HG03060 (cell line): ENCODE data around the gene COL1A2.

Experiments
- ATAC-seq: cut with Tn5 transposase; IDR thresholded peaks from one replicate; pipeline ENCODE4 v1.9.1; 2021; ENCODE audit warnings: low read depth, moderate number of reproducible peaks; ENCODE audit not compliant: unreplicated experiment

Gene COL1A2

DNA sequence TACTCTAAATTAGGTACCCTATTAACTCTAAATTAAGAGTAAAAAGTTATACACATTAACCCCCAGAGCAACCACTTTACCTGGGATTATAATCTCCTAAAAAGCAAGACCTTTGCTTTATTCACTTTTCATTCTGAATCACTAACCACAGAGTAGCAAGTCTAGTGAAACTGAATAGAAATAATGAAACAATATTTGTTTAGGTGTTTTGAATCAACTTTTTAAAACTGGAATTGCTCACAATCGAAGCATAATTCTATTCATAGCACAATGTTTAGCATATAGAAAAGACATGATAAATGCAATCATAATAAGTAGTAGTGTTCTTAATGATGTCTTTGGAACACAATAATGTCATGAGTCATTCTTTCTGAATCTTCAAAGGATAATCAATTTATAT, 77.9 kb downstream of the COL1A2 start:
- no peak for ATAC-seq

DNA sequence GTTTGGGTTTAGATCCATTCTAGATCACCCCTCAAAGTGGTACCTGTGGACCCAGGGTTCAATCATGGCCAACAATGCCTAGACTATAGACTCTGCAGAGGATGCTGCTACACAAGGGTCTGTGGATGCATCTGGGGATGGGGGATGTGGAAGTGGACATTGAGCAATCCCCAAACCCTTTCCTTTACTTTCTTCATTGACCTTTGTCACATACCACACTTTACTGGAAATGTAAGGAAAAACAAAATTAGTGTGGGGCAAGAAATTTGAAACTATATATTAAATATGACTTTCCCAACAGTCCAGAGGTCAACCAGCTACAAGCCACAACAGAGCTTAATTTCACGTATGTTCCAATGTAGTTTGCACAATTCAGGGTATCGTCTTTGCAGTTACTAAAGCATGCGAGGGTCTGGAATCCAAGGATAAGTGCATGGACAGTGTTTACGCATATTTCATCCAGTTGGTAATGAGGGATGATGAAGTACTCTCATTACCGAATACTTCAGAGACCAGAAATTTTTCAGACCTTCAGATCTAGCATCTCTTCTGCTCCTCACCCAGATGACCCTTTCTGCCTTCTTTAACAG, 81.7 kb downstream of the COL1A2 start:
- ATAC-seq, result no peak

DNA sequence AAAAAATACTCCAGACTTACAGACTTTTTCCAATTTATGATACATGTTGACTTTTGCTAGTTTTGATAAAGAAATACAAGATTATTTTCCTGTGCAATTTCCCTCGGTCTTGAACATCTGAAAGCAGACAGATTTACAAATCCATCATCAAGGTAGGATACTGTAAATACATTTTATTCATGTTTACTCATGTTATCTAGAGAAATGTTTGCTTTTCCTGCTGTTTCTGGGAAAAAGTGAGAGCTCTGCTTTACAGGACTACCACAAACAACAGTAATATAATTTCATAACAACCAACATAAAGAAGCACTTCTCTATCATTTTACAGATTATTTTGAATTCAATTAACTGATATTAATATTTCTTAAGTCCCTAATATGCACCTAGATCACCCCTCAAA, 83.2 kb downstream of the COL1A2 start:
- ATAC-seq, result no peak

DNA sequence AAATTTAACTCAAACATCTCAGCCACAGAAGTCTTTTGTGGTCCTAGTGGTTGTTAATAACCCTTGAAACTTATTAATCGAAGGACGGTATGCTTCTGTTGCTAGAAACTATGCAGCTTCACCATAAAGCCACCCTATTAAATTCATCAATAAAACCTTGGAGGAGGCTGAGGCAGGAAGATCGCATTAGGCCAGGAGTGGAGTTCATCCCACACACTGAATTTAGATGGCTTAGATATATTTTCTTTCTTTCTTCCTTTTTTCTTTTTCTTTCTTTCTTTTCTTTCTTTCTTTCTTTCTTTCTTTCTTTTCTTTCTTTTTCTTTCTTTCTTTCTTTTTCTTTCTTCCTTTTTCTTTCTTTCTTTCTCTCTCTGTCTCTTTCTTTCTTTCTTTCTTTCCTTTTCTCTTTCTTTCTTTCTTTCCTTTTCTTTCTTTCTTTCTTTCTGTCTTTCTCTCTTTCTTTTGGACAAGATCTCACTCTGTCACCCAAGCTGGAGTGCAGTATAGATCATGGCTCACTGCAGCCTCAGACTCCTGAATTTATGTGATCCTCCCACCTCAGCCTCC, 84.0 kb downstream of the COL1A2 start:
- ATAC-seq, result no peak
